Mononuclear cell (primary cell): ENCODE data around the gene SOX18. TPM values are rescaled to one million over a fixed set of nuclear protein-coding genes. Genes with fewer than 3 reads are reported as not detected.

Experiments
- H3K27me3 ChIP-seq: 2 replicates; pipeline ENCODE4 v1.6.0; 2011; ENCODE audit warnings: low read length, control low read depth; ENCODE audit not compliant: insufficient read depth
- H3K4me1 ChIP-seq: 2 replicates; pipeline ENCODE4 v1.5.1; 2011; ENCODE audit warnings: mild to moderate bottlenecking, low read length, control low read depth; ENCODE audit not compliant: insufficient read depth
- H3K4me3 ChIP-seq: 2 replicates; pipeline ENCODE4 v1.5.1; 2011; ENCODE audit warnings: mild to moderate bottlenecking, low read length, moderate library complexity
- H3K9me3 ChIP-seq: 2 replicates; pipeline ENCODE4 v1.5.1; 2011; ENCODE audit warnings: low read depth, mild to moderate bottlenecking, control low read depth, low read length
- total RNA-seq: library from RNA; depleted of rRNA; stranded (reverse); fragments of >200 nt; gene quantifications from one replicate; pipeline ENCODE4 v1.2.3, GENCODE V29; 2012

The SOX18 gene
- total RNA-seq, 1 donor, result not detected

DNA sequence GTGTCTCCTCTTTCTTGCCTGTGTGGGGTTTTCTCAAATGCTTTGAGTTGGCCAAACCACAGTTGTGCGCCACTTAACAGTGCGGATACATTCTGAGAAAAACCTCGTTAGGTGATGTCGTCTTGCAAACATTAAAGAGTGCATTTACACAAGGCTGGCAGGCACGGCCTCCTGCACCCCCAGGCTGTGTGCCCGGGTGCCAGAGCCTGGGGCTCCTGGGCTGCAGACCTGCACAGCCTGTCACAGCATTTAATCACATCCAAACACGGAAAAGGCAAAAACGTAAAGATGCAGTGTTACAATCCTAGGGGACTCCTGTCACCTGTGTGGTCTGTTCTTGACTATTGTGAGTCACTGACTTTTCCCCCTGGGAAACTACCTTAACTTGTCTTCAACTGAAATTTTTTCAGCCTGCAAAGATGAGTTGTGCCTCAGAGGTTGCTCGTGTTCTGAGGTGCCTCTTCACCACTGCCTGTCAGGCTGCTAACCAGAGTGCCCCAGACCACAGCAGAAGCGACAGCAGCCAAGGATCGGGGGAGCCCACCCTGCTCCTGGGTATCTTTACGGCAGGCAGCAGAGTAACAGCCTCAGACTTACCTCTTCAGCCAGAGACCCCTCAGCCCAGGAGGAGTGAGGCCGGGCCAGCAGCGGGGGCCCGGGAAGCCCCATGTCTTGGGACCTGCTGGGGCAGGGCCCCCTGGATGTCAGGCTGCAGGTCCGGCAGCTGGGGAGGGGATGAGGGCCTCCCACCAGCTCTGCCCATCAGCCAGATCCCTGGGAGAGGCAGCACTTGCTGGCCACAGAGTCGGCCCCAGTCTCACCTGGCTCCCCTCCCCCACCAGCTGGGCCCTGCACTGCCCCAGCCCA is 14.1 kb downstream of the SOX18 start:
- Histone ChIP-seq H3K27me3 (peaks cover 16% of the 10 kb centered on the region), H3K4me3 (no peak overlapping the region), H3K9me3 (no peaks in the 10 kb centered on the region), H3K4me1 (peaks cover 55% of the 10 kb centered on the region)

DNA sequence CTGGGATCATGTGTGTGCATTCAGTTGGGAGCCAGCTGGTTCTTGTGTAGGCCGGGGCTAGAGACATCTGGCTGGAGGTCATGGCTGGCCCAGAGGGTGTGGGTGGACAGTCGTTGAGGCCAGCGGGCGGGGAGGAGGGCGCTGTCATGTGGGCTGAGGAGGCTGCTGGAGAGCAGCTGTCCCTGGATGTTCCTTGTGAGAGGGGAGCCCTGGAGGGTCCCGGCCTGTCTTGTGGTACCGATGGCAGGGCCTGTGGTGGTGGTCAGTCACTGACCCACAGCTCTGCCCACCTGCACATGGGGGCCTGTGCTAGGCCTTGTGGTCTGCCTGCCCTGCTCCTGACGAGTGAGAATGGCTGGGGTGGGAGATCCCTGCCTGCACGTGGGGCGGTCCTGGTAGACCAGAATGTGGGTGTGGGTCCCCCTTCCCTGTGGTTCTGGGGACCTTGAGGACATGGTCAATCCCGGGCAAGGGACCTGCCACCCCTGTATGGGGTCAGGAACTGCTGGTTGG is 15.4 kb downstream of the SOX18 start:
- no peak overlapping the region for H3K4me3 ChIP-seq
- H3K9me3 ChIP-seq, result no peaks in the 10 kb centered on the region
- peaks cover 10% of the 10 kb centered on the region for H3K27me3 ChIP-seq
- H3K4me1 ChIP-seq, result peaks cover 46% of the 10 kb centered on the region

DNA sequence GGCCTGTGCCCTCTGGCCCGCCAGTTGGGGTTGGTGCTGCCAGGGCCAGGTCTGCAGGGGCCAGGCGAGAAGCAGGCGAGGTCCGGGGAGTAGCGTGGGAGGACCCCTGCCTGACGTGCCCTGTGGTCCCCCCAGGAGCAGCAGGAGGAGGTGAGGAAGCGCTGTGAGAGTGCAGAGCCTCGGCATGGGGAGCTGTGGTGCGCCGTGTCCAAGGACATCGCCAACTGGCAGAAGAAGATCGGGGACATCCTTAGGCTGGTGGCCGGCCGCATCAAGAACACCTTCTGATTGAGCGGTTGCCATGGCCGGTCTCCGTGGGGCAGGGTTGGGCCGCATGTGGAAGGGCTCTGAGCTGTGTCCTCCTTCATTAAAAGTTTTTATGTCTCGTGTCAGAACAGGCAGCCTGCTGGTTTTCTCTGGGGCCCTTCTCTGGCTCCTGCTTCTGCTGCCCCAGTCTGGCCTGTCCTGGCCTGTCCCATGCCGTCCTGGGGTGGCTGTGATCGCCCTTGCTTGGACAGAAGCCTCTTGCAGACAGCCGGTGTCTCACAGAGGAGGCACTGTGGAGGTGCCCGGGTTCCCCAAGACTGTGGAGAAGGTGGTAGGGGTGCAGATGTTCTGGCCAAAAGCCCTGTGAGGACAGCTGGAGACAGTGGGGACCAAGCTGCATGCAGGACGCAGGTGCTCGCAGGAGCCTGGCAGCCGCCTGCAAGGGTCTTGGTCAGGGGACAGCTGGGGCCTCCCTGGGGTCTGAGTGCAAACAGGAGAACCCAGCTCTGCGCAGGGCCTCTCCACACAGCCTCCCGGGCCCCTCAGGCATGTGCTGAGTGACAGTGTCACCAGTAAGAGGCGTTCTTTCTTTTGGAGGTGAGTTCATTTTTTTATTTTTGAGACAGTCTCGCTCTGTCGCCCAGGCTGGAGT is 16.5 kb downstream of the SOX18 start:
- peaks cover 39% of the 10 kb centered on the region for H3K4me1 ChIP-seq

GRCh38 chr20:64031822-64032314 is 17.6 kb downstream of the SOX18 start:
- no peak overlapping the region for H3K4me3 ChIP-seq
- H3K4me1 ChIP-seq, result peaks cover 28% of the 10 kb centered on the region
- peaks cover under 1% of the 10 kb centered on the region for H3K27me3 ChIP-seq
- no peaks in the 10 kb centered on the region for H3K9me3 ChIP-seq

More for the DNA sequence above, 16.5 kb downstream of the SOX18 start:
- no peak overlapping the region for H3K4me3 ChIP-seq
- peaks cover 10% of the 10 kb centered on the region for H3K27me3 ChIP-seq
- H3K9me3 ChIP-seq, result no peaks in the 10 kb centered on the region

GRCh38 chr20:64030371-64031134 is 18.9 kb downstream of the SOX18 start:
- Histone ChIP-seq H3K4me3 (no peak overlapping the region), H3K9me3 (no peaks in the 10 kb centered on the region), H3K4me1 (peaks cover 15% of the 10 kb centered on the region), H3K27me3 (no peaks in the 10 kb centered on the region)

GRCh38 chr20:64029293-64030117 is 19.9 kb downstream of the SOX18 start:
- no peaks in the 10 kb centered on the region for H3K27me3 ChIP-seq
- no peaks in the 10 kb centered on the region for H3K9me3 ChIP-seq
- H3K4me3 ChIP-seq, result no peak overlapping the region
- H3K4me1 ChIP-seq, result peaks cover 6% of the 10 kb centered on the region

- no peaks in the 10 kb centered on the region for H3K27me3 ChIP-seq
Observed at GRCh38 chr20:64027981-64028685, 21.3 kb downstream of the SOX18 start.

GRCh38 chr20:64025826-64026412 is 23.5 kb downstream of the SOX18 start:
- H3K27me3 ChIP-seq, result no peaks in the 10 kb centered on the region
- H3K4me1 ChIP-seq, result no peaks in the 10 kb centered on the region
- H3K4me3 ChIP-seq, result no peak overlapping the region
- no peaks in the 10 kb centered on the region for H3K9me3 ChIP-seq

More at GRCh38 chr20:64027981-64028685, 21.3 kb downstream of the SOX18 start:
- Histone ChIP-seq H3K4me1 (no peaks in the 10 kb centered on the region), H3K9me3 (no peaks in the 10 kb centered on the region), H3K4me3 (no peak overlapping the region)

- Histone ChIP-seq H3K4me1 (no peaks in the 10 kb centered on the region), H3K27me3 (no peaks in the 10 kb centered on the region), H3K9me3 (no peaks in the 10 kb centered on the region), H3K4me3 (no peak overlapping the region)
Observed at GRCh38 chr20:64025101-64025825, 24.2 kb downstream of the SOX18 start.

DNA sequence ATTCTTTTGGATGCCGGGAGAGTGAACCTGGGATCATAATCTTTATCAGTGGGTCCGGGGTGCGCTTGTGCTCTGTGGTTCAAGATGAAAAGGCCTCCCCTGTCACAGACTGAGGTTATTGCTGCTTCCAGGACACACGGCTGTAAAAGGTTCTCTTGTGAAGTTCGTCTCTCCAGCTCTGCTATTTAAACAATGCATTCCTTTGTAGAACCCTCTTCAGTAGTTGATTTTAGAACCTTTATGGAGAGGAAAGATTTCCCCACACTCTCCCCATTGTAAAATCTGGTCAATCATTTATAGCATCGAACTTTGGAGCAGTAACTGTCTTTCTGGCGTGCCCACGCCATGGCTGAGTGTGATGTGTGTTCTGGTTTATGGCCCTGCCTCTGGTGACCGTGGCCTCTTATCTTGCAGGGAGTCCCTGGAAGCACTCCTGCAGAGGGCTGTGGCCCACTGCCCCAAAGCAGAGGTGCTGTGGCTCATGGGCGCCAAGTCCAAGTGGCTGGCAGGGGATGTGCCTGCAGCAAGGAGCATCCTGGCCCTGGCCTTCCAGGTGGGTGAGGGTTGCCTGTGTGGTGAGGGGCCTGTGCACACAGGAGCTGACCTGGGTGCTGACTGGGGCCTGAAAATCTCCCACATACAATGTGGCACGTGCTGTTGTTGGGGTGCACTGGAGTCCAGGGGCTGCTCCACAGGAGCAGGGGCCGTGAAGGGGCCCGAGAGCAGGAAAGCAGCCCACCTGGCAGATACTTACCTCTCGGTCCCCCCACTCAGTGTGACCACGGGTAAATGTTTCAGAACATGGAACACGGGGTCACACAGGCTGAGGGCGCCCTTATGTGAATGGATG is 25.1 kb downstream of the SOX18 start:
- no peak overlapping the region for H3K4me3 ChIP-seq
- no peaks in the 10 kb centered on the region for H3K9me3 ChIP-seq
- H3K4me1 ChIP-seq, result no peaks in the 10 kb centered on the region
- no peaks in the 10 kb centered on the region for H3K27me3 ChIP-seq

DNA sequence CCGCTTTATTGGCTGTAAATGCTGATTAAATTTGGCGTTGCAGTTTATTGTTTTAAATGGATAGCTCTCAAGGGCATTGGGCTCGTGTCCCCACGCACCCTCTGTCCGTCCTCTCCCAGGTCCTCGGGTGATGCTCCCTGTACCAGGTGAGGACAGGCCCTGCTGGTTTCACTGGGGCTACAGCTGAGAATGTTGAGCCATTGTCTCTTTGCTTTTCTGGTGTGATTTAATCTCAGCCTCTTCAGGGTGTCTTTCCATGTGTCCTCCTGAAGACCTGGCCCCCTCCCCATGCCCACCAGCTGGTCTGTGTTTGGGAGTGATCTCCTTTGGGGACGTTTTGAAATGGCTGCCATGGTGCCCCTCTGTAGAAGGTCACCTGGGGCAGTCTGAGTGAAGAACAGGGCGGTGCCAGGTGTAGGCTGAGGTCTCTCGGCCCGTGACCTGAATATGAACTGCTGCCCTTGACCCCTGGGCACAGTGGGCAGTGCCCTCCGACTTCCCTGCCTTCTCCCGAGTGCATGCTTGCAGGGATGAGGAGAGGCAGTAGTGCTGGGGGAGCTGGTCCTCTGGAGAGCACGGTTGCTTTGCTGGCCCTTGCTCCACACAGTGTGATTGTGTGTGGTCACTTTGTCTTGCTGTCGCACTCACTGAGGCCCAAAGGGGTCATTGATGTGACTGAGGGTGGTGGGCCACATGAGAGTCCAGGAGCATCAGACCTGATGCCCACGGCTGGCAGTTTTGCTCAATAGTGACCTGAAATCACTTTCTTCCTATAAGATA is 25.9 kb downstream of the SOX18 start:
- Histone ChIP-seq H3K27me3 (no peaks in the 10 kb centered on the region), H3K4me1 (no peaks in the 10 kb centered on the region), H3K9me3 (no peaks in the 10 kb centered on the region), H3K4me3 (no peak overlapping the region)
